Kidney (tissue), 14 donors: Measurements from ENCODE around the gene PPFIBP2. TPM values are rescaled to one million over a fixed set of nuclear protein-coding genes. Genes with fewer than 3 reads are reported as not detected.

ENCODE experiments used
- DNase-seq, 5 donors: peaks; one replicate each; pipeline ENCODE4 v3.0.0-alpha.2; 2013 to 2020
- FAIRE-seq: peaks from 2 replicates; lab custom pipeline; 2012; peaks lifted over from hg19 to GRCh38; lab: Jason Lieb, UNC
- H3K27ac ChIP-seq, 2 donors: one replicate each; pipeline ENCODE4 v1.7.0; 2013; ENCODE audit warnings: low read depth in 2 of 2, low read length in 2 of 2, inconsistent platforms in 1 of 2
- H3K27me3 ChIP-seq: one replicate; pipeline ENCODE4 v1.7.1; 2013; ENCODE audit warnings: low read length, inconsistent platforms; ENCODE audit not compliant: control insufficient read depth, insufficient read depth
- H3K36me3 ChIP-seq, 3 donors: one replicate each; pipeline versions ENCODE4 v1.7.0 to v1.7.1; 2013; ENCODE audit warnings: low read length in 3 of 3, control low read depth in 1 of 3, inconsistent platforms in 1 of 3; ENCODE audit not compliant: insufficient read depth in 3 of 3, control insufficient read depth in 2 of 3
- H3K4me1 ChIP-seq, 3 donors: one replicate each; pipeline versions ENCODE4 v1.7.0 to v1.7.1; 2013; ENCODE audit warnings: low read length in 3 of 3, inconsistent platforms in 1 of 3, low read depth in 1 of 3; ENCODE audit not compliant: control insufficient read depth in 2 of 3, insufficient read depth in 2 of 3
- H3K4me3 ChIP-seq, 3 donors: one replicate each; pipeline versions ENCODE4 v1.7.0 to v1.8.1; 2013; ENCODE audit warnings: low read length in 3 of 3, control low read depth in 1 of 3, inconsistent platforms in 1 of 3
- H3K9ac ChIP-seq, 3 donors: one replicate each; pipeline versions ENCODE4 v1.7.0 to v1.7.1; 2013; ENCODE audit warnings: low read length in 3 of 3, control low read depth in 1 of 3, inconsistent platforms in 1 of 3
- H3K9me3 ChIP-seq, 3 donors: one replicate each; pipeline versions ENCODE4 v1.7.0 to v1.7.1; 2013; ENCODE audit warnings: low read length in 3 of 3, control low read depth in 1 of 3, inconsistent platforms in 1 of 3; ENCODE audit not compliant: control insufficient read depth in 2 of 3, insufficient read depth in 1 of 3
- CTCF ChIP-seq: IDR thresholded peaks from 3 replicates; pipeline ENCODE4 v1.5.1; 2012; ENCODE audit warnings: mild to moderate bottlenecking, moderate library complexity, borderline replicate concordance; ENCODE audit not compliant: insufficient read depth; ENCODE audit errors: extremely low read depth
- intact Hi-C: fragments of 100-400 bp; cut with DNase I; formaldehyde crosslinking; loops from one replicate; pipeline ENCODE4 v1.11.1; 2022
- polyA plus RNA-seq: library from polyadenylated mRNA; stranded (reverse); fragments of 350-450 nt; fragmentation: Illumina TruSeq; extraction: RNeasy Lipid Tissue Mini Kit (QIAGEN cat#74804); gene quantifications from one replicate; pipeline ENCODE4 v1.2.3, GENCODE V29; 2014; ENCODE audit warnings: low read depth, low replicate concordance; ENCODE audit not compliant: insufficient read depth
- total RNA-seq: library from RNA; stranded (reverse); fragmentation: NEBNext Ultra II Directional; extraction: Animal tissue kit (Norgen Biotek cat#: 25700); gene quantifications from one replicate; pipeline ENCODE4 v1.2.1, GENCODE V29; 2021
- donor health status: control.
- donor health status: control.
- donor health status: control.
- donor health status: control.
- donor health status: control.
- donor health status: DM: yes; HTN: yes; CAD: no.
- donor health status: Normal renal cell carcinoma (clear cell type).

The PPFIBP2 gene
- total and polyA plus RNA-seq, 2 donors from 2014 or later, result 31.6 to 44.4 TPM

- DNase-seq (no peak), FAIRE-seq (no peak)
- no peak overlapping the region for H3K27ac ChIP-seq
- peaks cover 0 to 6% (median 0%) of the 10 kb centered on the region in 3 donors for H3K36me3 ChIP-seq
- no peaks in the 10 kb centered on the region for H3K9me3 ChIP-seq
- H3K4me3 ChIP-seq, result no peak overlapping the region
- no peaks in the 10 kb centered on the region for H3K27me3 ChIP-seq
- intact Hi-C loops, result no loop called here
- no peak for TF ChIP-seq CTCF
- no peak overlapping the region for H3K9ac ChIP-seq
- peaks cover 20 to 32% (median 21%) of the 10 kb centered on the region in 3 donors for H3K4me1 ChIP-seq
These were observed 86.5 kb downstream of the PPFIBP2 start for GRCh38 chr11:7600205-7600775.

- no peak overlapping the region for H3K27ac ChIP-seq
- no peak for TF ChIP-seq CTCF
- H3K9ac ChIP-seq, result no peak overlapping the region
- H3K4me1 ChIP-seq, result peaks cover 10 to 26% (median 11%) of the 10 kb centered on the region in 3 donors
- H3K9me3 ChIP-seq, result no peaks in the 10 kb centered on the region
- H3K36me3 ChIP-seq, result peaks cover 0 to 6% (median 0%) of the 10 kb centered on the region in 3 donors
- no peaks in the 10 kb centered on the region for H3K27me3 ChIP-seq
- peak in 2 of 5 donors; percentile 44 to 71 for DNase-seq
- intact Hi-C loops, result no loop called here
- no peak for FAIRE-seq
- no peak overlapping the region for H3K4me3 ChIP-seq
These were observed 89.4 kb downstream of the PPFIBP2 start for GRCh38 chr11:7603031-7603781.

GRCh38 chr11:7604331-7604955 lies 90.6 kb downstream of the PPFIBP2 start:
- H3K4me3 ChIP-seq, result no peak overlapping the region
- no peak overlapping the region for H3K9ac ChIP-seq
- FAIRE-seq, result no peak
- peak in 4 of 5 donors; percentile 49 to 81 (median 73) for DNase-seq
- intact Hi-C loops, result no loop called here
- TF ChIP-seq CTCF, result no peak
- no peaks in the 10 kb centered on the region for H3K27me3 ChIP-seq
- H3K9me3 ChIP-seq, result no peaks in the 10 kb centered on the region
- H3K36me3 ChIP-seq, result peaks cover 0 to 6% (median 0%) of the 10 kb centered on the region in 3 donors
- peaks cover 10 to 27% (median 10%) of the 10 kb centered on the region in 3 donors for H3K4me1 ChIP-seq
- peak overlapping the region; percentile 72 to 81 for H3K27ac ChIP-seq
